K562 (cell line): ENCODE results near the gene GLIS1. TPM values are rescaled to one million over a fixed set of nuclear protein-coding genes. Genes with fewer than 3 reads are reported as not detected.

Experiments used
- ATAC-seq: fragments of 200-7000 bp; cut with Tn5 transposase; 3 replicates; pipeline ENCODE4 v1.9.1; 2020; ENCODE audit warnings: moderate library complexity
- BruUV-seq: library from RNA; stranded (reverse); fragments of 400-500 nt; replicated peaks from 2 replicates; lab custom pipeline; 2021; lab: Mats Ljungman, UMichigan
- CTCF ChIA-PET: fragments of 300-600 bp; formaldehyde crosslinking; extraction: SDS; loops from one replicate; lab custom pipeline; 2021; ENCODE audit warnings: low intra/inter-chr PET ratio; lab: Yijun Ruan, JAX
- POLR2A ChIA-PET: fragments of 300-600, 350-650 bp; sonication (Branson Sonifier 250); formaldehyde crosslinking; extraction: SDS; loops from one replicate; lab custom pipeline; 2021; ENCODE audit warnings: antibody characterized with exemption, inconsistent platforms; lab: Yijun Ruan, JAX
- DNase-seq, 4 experiments: peaks; one replicate each; pipeline versions ENCODE4 v3.0.0 to v3.0.0-alpha.2; 2011 to 2018; ENCODE audit warnings: low spot score in 3 of 4, mixed read lengths in 3 of 4; ENCODE audit errors: extremely low read depth in 1 of 4
- FAIRE-seq: peaks from 2 replicates; lab custom pipeline; 2011; peaks lifted over from hg19 to GRCh38; lab: Jason Lieb, UNC
- H2AFZ ChIP-seq: 2 replicates; pipeline ENCODE4 v1.6.0; 2011; ENCODE audit warnings: low read depth, low read length, control low read depth, inconsistent platforms
- H3K27ac ChIP-seq: fragments of 200-600 bp; 3 replicates; pipeline ENCODE4 v1.8.0; 2011; ENCODE audit warnings: low read depth, mild to moderate bottlenecking, control low read depth, inconsistent platforms, low read length, moderate library complexity, mixed read lengths; ENCODE audit errors: extremely low read depth
- H3K27me3 ChIP-seq, 2 experiments: fragments of 300-600 bp in 1 of 2; 2 replicates in 1 of 2; 3 replicates in 1 of 2; pipeline versions ENCODE4 v1.6.0 to v1.8.0; 2011; ENCODE audit warnings: inconsistent platforms in 2 of 2, low read length in 2 of 2, mild to moderate bottlenecking in 1 of 2, mixed read lengths in 1 of 2, moderate library complexity in 1 of 2; ENCODE audit not compliant: control insufficient read depth in 2 of 2, insufficient read depth in 2 of 2
- H3K36me3 ChIP-seq: fragments of 300-600 bp; 3 replicates; pipeline ENCODE4 v1.8.0; 2011; ENCODE audit warnings: mild to moderate bottlenecking, low read length, inconsistent platforms; ENCODE audit not compliant: control insufficient read depth, insufficient read depth
- H3K4me1 ChIP-seq, 2 experiments: fragments of 200-600 bp in 1 of 2; replicated peaks in 1 of 2; 2 replicates in 1 of 2; 3 replicates in 1 of 2; pipeline versions ENCODE4 v1.5.1 to v1.8.0; 2011; ENCODE audit warnings: inconsistent platforms in 2 of 2, low read length in 2 of 2, mild to moderate bottlenecking in 1 of 2, mixed read lengths in 1 of 2, moderate library complexity in 1 of 2; ENCODE audit not compliant: control insufficient read depth in 2 of 2, insufficient read depth in 2 of 2
- H3K4me2 ChIP-seq: 2 replicates; pipeline ENCODE4 v1.6.1; 2011; ENCODE audit warnings: low read length, control low read depth, inconsistent platforms, mixed read lengths; ENCODE audit not compliant: insufficient read depth
- H3K4me3 ChIP-seq: fragments of 200-600 bp; sonication (generic), shearing (Covaris generic); 2 replicates; pipeline ENCODE4 v1.5.1; 2016; ENCODE audit warnings: control low read depth, inconsistent platforms
- H3K79me2 ChIP-seq: fragments of 200-600 bp; 3 replicates; pipeline ENCODE4 v1.8.0; 2011; ENCODE audit warnings: low read length, inconsistent platforms; ENCODE audit not compliant: control insufficient read depth, insufficient read depth
- H3K9ac ChIP-seq, 2 experiments: 2 replicates each; pipeline versions ENCODE4 v1.6.0 to v1.6.1; 2011; ENCODE audit warnings: low read depth in 2 of 2, low read length in 2 of 2, control low read depth in 1 of 2, inconsistent platforms in 1 of 2, mild to moderate bottlenecking in 1 of 2, mixed read lengths in 1 of 2; ENCODE audit not compliant: insufficient read depth in 1 of 2
- H3K9me1 ChIP-seq: one replicate; pipeline ENCODE4 v1.6.0; 2011; ENCODE audit warnings: inconsistent platforms, mild to moderate bottlenecking, low read length, moderate library complexity; ENCODE audit not compliant: control insufficient read depth, insufficient read depth
- H3K9me3 ChIP-seq: replicated peaks from 2 replicates; pipeline ENCODE4 v1.5.1; 2011; ENCODE audit warnings: low read depth, low read length, inconsistent platforms; ENCODE audit not compliant: control insufficient read depth, insufficient read depth
- H4K20me1 ChIP-seq: replicated peaks from 2 replicates; pipeline ENCODE4 v1.6.1; 2011; ENCODE audit warnings: low read length, inconsistent platforms, mixed read lengths; ENCODE audit not compliant: control insufficient read depth, insufficient read depth
- CBX1 ChIP-seq: sonication (generic); IDR thresholded peaks from 2 replicates; pipeline ENCODE4 v1.6.1; 2016; ENCODE audit warnings: antibody characterized with exemption, low read depth, mild to moderate bottlenecking
- CEBPG ChIP-seq, 3 experiments: fragments of 200-800 bp in 1 of 3; sonication (Bioruptor generic) in 1 of 3; sonication (generic) in 1 of 3; formaldehyde crosslinking in 1 of 3; IDR thresholded peaks in 2 of 3; conservative IDR thresholded peaks in 1 of 3; 2 replicates each; pipeline versions ENCODE4 v1.6.1 to v1.8.0; 2016 to 2022; ENCODE audit warnings: missing compliant biosample characterization in 2 of 3, missing genetic modification characterization in 2 of 3, mild to moderate bottlenecking in 1 of 3, missing genetic modification reagents in 1 of 3
- HDAC2 ChIP-seq: fragments of 450-650 bp; IDR thresholded peaks from 2 replicates; pipeline ENCODE4 v1.6.1; 2016; ENCODE audit warnings: mild to moderate bottlenecking
- NCOA6 ChIP-seq: fragments of 450-650 bp; IDR thresholded peaks from 2 replicates; pipeline ENCODE4 v1.6.1; 2017; ENCODE audit warnings: mild to moderate bottlenecking
- NELFE ChIP-seq: IDR thresholded peaks from 2 replicates; pipeline ENCODE4 v1.6.1; 2011; ENCODE audit warnings: mild to moderate bottlenecking; ENCODE audit not compliant: insufficient read depth, insufficient read length
- RBM39 ChIP-seq: fragments of 200-400 bp; formaldehyde crosslinking; optimal IDR thresholded peaks from 2 replicates; pipeline ENCODE3; 2018; ENCODE audit warnings: low read depth, low read length
- TAF15 ChIP-seq: fragments of 200-400 bp; formaldehyde crosslinking; IDR thresholded peaks from 2 replicates; pipeline ENCODE4 v1.6.1; 2017; ENCODE audit warnings: mild to moderate bottlenecking, low read depth, low read length, moderate library complexity
- TFAM ChIP-seq: fragments of 250-450 bp; sonication (Bioruptor Pico); conservative IDR thresholded peaks from 2 replicates; pipeline ENCODE4 v1.5.0; 2021; ENCODE audit warnings: mild to moderate bottlenecking, moderate library complexity
- XRCC5 ChIP-seq: fragments of 200-400 bp; formaldehyde crosslinking; IDR thresholded peaks from 2 replicates; pipeline ENCODE4 v1.6.1; 2017; ENCODE audit warnings: low read depth, mild to moderate bottlenecking, low read length
- ZKSCAN1 ChIP-seq: fragments of 150-350 bp; IDR thresholded peaks from 2 replicates; pipeline ENCODE4 v1.6.1; 2016; ENCODE audit warnings: low read depth, low read length
- ZNF76 ChIP-seq: fragments of 250-450 bp; sonication (Bioruptor Pico); IDR thresholded peaks from 2 replicates; pipeline ENCODE4 v1.4.0; 2020; ENCODE audit warnings: mild to moderate bottlenecking, moderate library complexity, borderline replicate concordance
- ZSCAN29 ChIP-seq: fragments of 450-650 bp; IDR thresholded peaks from 2 replicates; pipeline ENCODE4 v1.6.1; 2017
- WGBS: fragments of 100-300 bp; shearing (Covaris generic); methylation state at CpG from one replicate; pipeline ENCODE4 v1.1.6; 2016; ENCODE audit warnings: low coverage, mixed read lengths; ENCODE audit not compliant: insufficient coverage; ENCODE audit errors: missing lambda C conversion rate; 5-methylcytosine and 5-hydroxymethylcytosine counted together
- in situ Hi-C: fragments of 300-500 bp; cut with MboI; formaldehyde crosslinking; loops from 4 replicates; pipeline ENCODE4 v1.15.0; 2018; ENCODE audit warnings: inconsistent platforms, mixed read lengths
- intact Hi-C: fragments of 100-400 bp; cut with micrococcal nuclease; formaldehyde crosslinking; loops from 2 replicates; pipeline ENCODE4 v1.14.2; 2022
- polyA plus RNA-seq, 8 experiments: library from polyadenylated mRNA; depleted of rRNA in 4 of 8; stranded (reverse) in 5 of 8; unstranded in 3 of 8; fragments of >200 nt; fragmentation: Nextera tagmentation in 2 of 8; fragmentation: Illumina TruSeq in 1 of 8; extraction: Ambion mirVana in 2 of 8; extraction: Trizol in 1 of 8; gene quantifications; 2 replicates each; pipeline versions ENCODE4 v1.2.1 to v1.2.3, GENCODE V29; 2011 to 2014; ENCODE audit warnings: inconsistent platforms in 1 of 8, missing spikeins in 1 of 8
- total RNA-seq, 7 experiments: library from RNA; depleted of rRNA in 6 of 7; stranded (reverse); fragments of >200 nt in 6 of 7; fragmentation: Illumina TruSeq in 2 of 7; extraction: Trizol in 2 of 7; gene quantifications; 2 replicates each; pipeline versions ENCODE4 v1.2.1 to v1.2.3, GENCODE V29; 2011 to 2021; ENCODE audit warnings: low replicate concordance in 1 of 7
- TF ChIP-seq, protein P1 (sequence below): sonication (generic); formaldehyde crosslinking; IDR thresholded peaks from 2 replicates; pipeline ENCODE4 v1.8.0; 2023; ENCODE audit warnings: mild to moderate bottlenecking, missing genetic modification reagents

GLIS1 gene
- total and polyA plus RNA-seq, 9 of the 15 experiments (the other 6 are each of a cell fraction or from before 2014, with no cell fraction given) = not detected

DNA sequence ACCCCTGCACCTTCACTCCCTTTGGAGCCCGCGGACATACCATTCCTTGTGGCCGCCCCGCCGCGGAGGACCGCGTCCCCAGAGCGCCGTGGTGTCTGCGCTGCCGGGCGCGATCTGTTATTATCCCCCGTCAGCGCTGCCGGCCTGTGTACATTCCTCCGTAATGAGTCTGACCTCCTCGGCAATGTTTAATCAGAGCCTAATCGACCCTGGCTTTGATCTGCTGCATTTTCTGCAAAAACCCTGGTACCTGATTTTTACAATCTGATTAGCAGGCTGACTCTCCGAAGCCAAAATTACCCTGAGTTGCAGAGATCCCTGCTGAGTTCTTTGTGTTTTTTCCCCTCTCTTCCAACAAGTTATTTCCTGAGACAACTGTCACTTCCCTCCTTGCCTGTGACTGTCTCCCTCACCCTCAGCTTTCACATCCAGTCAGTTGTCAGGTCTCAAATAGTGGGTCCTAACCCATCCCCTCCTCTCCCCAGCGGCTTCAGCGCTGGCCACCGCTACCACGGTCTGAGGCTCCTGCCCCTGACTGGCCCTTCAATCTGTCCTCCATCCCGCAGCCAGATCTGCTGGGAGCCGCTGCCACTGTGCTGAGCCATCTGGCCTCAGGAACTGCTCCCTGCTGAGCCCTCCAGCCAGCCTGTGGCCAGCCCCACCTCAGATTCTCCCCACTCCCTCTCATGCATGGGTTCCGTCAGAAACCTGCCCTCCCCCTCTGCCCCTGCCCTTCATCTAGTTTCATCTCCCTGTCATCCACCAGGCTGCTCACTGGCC lies 53.5 kb downstream of the GLIS1 start:
- Histone ChIP-seq H3K9ac (peak overlapping the region in 1 of 2 experiments; percentile 12; a peak in 1 of 4 replicates), H3K36me3 (no peaks in the 10 kb centered on the region), H3K27me3 (peaks cover 58 to 97% of the 10 kb centered on the region in 2 experiments), H3K9me1 (no peaks in the 10 kb centered on the region), H4K20me1 (peaks cover 35% of the 10 kb centered on the region), H2AFZ (no peak overlapping the region), H3K4me3 (no peak overlapping the region), H3K4me2 (no peak overlapping the region), H3K9me3 (no peaks in the 10 kb centered on the region), H3K27ac (no peak overlapping the region), H3K79me2 (no peaks in the 10 kb centered on the region), H3K4me1 (peaks cover 2 to 15% of the 10 kb centered on the region in 2 experiments; a peak in 2 of 5 replicates)
- POLR2A ChIA-PET = no interaction called here
- ATAC-seq (peak; percentile 9; the same call in 1 of the 3 replicates), FAIRE-seq (no peak), DNase-seq (no peak)
- in situ Hi-C loops (no loop called here), intact Hi-C loops (no loop called here)
- CTCF ChIA-PET = no interaction called here
- WGBS = 4% methylated on average over 28 of the region's 28 CpGs
- BruUV-seq = no TSS peak
- TF ChIP-seq ZSCAN29 (no peak), CBX1 (no peak), HDAC2 (no peak), ZKSCAN1 (no peak), TAF15 (no peak), NELFE (no peak), TFAM (CRISPR knock-in tag) (no peak), ZNF76 (CRISPR knock-in tag) (no peak), RBM39 (no peak), XRCC5 (no peak), NCOA6 (no peak), CEBPG (CRISPR knock-in tag; IDR thresholded peaks at IDR 0.05) (no peak), CEBPG (tag; conservative IDR thresholded peaks at IDR 0.05 in 1 of 2, IDR thresholded peaks at IDR 0.05 in 1 of 2) (no peak)
- TF ChIP-seq, protein P1, sequence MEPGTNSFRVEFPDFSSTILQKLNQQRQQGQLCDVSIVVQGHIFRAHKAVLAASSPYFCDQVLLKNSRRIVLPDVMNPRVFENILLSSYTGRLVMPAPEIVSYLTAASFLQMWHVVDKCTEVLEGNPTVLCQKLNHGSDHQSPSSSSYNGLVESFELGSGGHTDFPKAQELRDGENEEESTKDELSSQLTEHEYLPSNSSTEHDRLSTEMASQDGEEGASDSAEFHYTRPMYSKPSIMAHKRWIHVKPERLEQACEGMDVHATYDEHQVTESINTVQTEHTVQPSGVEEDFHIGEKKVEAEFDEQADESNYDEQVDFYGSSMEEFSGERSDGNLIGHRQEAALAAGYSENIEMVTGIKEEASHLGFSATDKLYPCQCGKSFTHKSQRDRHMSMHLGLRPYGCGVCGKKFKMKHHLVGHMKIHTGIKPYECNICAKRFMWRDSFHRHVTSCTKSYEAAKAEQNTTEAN (CRISPR knock-in tag) = no peak
